ENCODE measurements around the gene LRMDA.

The LRMDA gene

GRCh38 chr10:75449382-75450074 lies 18.1 kb downstream of the LRMDA start:
- DNase-seq (ENCODE audit: low read depth), result no peak

GRCh38 chr10:75450075-75450445 lies 18.6 kb downstream of the LRMDA start:
- DNase-seq (ENCODE audit: low read depth), result no peak

DNA sequence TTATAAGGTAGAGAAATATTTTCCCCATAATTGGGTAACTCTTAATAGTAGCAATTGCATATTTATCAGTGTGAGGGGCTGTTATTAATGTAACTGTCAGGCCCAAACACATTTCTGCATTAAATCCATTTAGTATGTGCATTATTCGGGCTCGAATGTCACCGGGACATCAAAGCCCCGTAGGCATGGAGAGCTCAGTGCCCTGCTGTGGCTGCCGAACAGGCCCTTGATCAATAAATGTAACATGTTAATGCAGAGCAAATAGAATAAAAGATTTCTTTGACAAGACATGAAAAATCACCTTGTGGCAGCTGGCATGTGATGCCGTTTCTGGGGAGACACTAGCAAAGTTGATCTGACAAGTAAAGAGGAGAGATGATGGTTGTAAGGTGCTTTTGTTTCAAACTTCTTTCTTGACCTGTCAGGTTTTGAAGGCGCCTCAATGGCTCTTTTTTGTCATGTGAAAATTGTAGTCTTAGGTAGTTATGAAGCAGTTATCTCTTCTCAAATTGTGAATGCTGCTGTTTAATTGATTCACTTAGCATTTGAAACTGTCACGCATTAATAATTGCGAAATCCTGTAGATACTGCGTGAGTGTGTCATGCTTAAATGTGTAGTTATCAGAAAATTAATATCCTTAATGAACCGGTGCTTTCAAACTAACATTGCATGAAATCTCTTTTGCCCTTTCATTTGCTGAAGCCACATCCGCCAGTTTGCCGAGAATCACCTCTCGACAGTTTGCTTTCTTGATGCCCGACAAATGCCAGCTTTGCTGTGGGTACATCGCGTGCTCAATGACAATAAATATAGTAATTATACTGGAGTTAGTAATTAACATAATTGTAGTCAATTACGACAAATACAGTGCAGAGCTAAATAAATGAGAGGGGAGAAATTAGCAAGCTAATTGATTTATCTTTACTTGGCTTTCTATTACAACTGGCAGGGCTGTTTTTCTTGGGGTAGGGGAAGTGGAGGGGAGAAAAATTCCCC lies 19.5 kb downstream of the LRMDA start:
- DNase-seq (ENCODE audit: low read depth), result no peak

- DNase-seq (ENCODE audit: low read depth), result no peak
These were observed 20.4 kb downstream of the LRMDA start for GRCh38 chr10:75451831-75452230.

DNA sequence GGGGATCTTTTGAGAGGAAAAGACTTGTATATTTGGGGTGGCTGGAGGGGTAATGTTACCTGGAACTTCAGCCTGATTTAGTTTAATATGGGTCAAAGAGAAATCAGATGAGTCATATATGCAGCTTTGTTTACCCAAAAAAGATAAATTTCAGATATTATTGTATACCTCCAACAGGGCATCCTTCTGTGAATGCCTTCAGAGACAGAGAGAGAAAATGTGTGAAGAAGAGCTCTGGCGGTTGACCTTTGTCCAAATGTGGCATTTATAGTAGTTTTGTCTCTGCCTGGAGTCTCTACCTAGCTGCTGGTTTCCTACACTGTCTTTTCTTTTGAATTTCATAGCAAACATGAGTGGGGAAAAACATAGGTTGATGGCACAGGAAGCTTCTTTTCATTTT lies 21.6 kb downstream of the LRMDA start:
- no peak for DNase-seq (ENCODE audit: low read depth)

DNA sequence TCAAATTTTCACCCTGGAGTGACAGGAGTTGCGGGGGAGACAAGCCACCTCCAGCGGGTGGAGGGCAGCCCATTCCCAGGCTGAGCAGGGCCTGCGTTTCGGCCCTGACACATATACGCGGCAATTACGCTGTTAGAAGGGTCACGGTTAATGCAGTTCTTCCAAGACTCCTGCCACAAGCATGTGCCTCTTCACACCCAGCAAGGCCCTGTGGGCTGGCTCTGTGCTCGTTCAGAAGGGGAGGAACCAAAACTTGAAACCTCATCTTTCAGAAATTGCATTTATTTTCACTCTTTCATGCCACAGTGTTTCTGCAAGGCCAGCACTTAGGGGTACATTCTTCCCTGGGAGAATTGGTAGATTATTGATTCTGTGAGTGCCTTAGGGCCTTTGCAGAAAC lies 24.7 kb downstream of the LRMDA start:
- DNase-seq (ENCODE audit: low read depth), result no peak

- DNase-seq (ENCODE audit: low read depth), result no peak
These were observed 28.6 kb downstream of the LRMDA start for GRCh38 chr10:75460059-75460458.

GRCh38 chr10:75461672-75462649 lies 30.5 kb downstream of the LRMDA start:
- no peak for DNase-seq (ENCODE audit: low read depth)

DNA sequence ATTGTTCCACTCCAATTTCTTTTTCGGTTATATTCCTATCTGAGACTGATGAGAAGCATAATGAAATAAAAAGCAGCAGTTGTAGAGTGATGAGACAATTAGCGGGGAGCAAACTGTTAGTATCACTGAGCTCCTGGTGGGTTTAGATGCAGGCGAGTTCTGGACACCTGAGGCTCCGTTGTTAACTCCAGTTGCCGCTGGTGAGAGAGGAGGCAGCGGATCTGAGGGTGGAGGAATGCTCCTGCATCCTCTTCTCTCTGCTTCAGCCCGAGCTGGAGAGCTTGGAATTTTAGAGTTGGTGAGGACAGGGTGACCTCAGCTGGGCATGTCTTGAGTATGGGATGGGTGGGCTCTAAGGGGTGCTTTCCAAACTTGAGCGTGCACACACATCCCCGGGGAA lies 31.4 kb downstream of the LRMDA start:
- DNase-seq (ENCODE audit: low read depth), result no peak

DNA sequence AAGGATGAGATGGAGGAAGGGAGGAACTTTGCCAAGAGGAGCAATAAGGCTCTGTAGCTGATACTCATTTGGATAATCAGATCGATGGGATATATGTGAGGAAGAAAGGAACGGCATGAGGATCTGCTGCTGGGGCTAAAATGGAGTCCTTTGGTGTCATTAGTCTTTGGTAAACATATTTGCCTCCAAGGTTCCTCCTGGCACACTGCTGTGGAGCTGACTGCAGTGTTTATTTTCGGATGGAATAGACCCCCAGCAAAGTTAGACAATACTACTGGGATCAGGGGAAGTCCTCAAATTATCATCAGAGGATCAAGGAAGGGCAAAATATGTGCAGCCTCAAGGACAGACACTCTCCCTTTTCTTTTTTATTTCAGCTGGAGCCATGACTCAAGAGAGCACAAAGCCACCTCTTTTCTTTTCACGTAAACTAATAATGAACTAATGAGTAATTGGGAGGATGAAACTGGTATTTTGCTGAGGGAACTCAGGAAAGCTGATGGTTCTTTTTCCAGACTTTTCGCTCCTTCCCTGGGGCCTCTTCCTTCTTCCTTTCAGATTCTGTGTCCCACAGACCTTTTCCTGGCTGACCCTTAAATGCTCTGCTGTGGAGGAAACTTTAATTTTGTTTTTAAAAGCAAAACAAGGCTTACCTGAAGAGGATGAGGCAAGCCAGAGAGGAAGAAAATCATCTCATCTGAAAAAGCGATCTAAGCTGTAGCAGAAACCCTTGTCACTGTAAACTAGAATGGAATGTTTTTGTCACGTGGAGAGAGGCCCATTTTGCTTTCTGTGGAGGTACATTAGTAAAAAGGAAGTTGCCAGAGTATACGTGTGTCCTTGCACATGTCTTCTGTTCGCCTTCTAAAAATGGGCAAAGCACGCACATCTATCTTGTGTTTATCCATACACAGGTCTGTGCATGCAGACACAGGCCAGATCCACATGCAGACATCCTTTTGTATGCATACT lies 33.3 kb downstream of the LRMDA start:
- no peak for DNase-seq (ENCODE audit: low read depth)

DNA sequence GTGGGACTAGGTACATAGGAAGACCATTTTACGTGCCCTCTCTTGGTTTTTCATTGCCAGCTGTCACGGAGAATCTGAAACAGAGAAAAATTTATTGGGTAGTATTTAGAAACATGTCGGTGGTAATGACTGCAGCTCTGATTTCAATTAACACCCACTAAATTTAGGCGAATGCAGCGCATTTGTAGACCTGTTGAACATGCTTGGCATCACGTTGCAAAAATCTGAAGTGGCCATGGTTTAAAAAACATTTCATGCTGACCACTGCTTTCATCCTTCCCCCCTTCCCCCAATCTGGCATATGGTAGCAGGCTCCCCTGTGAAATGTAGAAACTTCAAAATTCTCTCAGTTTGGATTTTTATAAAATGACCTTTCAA lies 34.0 kb downstream of the LRMDA start:
- no peak for DNase-seq (ENCODE audit: low read depth)

DNA sequence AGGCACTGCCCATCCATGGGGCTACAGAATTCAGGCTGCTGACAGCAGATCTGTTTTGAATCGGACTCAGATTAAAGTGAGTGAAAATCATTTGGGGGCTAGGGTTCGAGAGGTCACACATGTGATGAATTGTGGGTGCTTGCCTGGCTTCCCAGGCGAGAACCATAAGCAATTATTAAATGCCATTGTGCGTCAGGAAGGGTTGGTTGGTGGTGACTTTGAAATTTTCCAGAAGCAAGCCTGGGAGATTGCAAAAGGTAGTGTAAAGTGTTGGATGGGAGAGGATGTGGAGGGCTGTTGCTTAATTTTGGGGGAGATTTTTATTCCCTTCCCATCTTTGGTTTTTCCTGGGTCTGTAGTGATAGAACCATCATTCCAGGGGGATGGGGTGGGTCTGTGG lies 34.6 kb downstream of the LRMDA start:
- no peak for DNase-seq (ENCODE audit: low read depth)

- no peak for DNase-seq (ENCODE audit: low read depth)
These were observed 35.5 kb downstream of the LRMDA start for GRCh38 chr10:75466886-75467285.

DNA sequence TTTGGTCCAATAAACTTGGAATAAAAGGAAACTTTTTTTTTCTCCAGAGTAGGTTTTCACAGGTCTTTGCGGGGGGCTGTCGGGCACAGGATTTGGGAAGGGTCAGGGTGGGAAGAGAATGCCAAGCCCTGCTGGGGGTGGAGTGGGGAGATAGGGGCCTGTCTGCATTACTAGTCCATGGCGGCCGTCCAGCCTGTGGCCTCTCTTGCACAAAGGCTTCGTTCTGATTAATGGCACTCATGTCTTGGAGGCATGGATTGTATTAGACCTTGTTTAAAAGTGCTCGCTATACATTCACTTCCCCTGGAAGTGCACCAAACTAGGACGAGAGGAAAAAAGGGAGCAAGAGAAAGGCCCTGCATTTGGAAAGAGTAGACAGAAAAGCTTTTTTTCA lies 37.2 kb downstream of the LRMDA start:
- DNase-seq (ENCODE audit: low read depth), result no peak

GRCh38 chr10:75469006-75469616 lies 37.7 kb downstream of the LRMDA start:
- no peak for DNase-seq (ENCODE audit: low read depth)

DNA sequence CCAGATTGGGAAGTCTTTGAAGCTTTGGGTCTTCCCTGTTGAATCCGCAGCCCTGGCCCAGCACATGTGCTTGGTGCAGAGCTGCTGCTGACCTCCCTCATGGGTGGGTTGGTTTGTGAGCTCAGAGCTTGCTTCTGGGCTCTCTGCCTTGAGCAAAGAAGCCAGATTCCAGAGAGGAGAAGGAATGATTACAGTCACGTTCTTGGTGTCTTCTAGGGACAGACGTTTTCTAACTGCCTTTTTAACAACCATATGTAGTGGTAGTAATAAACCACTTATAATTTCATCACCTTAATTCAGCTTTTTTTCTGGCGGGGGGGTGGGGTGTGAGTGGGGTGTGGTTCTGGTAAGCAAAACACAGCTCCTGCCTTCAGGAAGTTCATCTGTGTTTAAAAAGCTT lies 39.5 kb downstream of the LRMDA start:
- DNase-seq (ENCODE audit: low read depth), result no peak

DNA sequence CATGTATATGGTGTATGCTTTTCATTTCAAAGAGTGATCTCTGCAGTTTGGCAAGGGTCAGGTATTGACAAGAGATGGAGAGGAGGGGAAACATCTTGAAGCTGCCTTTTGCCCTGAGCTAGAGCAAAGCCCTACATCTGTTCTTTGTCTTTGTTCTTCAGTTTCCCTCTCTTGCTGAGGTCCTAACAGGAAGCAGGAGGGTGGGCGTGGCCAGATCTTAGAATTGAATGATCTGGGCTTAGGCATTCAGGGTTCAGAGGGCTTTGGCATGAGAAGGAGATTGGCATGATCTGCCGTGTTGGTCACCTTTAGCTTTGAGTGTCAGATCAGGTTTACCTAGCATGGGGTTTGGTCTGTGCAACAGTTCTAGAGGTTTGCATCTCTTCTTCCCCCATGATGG lies 41.3 kb downstream of the LRMDA start:
- no peak for DNase-seq (ENCODE audit: low read depth)

DNA sequence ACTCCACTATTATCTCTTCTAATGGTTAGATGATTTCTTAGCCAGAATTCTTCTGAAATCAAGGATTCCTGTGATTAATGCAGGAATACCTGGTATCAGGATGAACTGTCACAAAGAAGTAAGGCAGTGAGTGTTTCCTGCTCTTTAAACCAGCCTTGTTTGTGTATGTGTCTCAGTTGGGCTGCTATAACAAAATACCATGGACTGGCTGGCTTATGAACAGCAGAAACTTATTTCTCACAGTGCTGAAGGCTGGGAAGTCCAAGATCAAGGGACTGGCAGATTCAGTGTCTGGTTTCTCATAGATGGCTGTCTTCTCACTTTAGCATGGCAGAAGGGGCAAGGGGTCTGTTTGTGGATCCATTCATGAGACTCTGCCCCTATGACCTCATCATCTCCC lies 42.7 kb downstream of the LRMDA start:
- no peak for DNase-seq (ENCODE audit: low read depth)

DNA sequence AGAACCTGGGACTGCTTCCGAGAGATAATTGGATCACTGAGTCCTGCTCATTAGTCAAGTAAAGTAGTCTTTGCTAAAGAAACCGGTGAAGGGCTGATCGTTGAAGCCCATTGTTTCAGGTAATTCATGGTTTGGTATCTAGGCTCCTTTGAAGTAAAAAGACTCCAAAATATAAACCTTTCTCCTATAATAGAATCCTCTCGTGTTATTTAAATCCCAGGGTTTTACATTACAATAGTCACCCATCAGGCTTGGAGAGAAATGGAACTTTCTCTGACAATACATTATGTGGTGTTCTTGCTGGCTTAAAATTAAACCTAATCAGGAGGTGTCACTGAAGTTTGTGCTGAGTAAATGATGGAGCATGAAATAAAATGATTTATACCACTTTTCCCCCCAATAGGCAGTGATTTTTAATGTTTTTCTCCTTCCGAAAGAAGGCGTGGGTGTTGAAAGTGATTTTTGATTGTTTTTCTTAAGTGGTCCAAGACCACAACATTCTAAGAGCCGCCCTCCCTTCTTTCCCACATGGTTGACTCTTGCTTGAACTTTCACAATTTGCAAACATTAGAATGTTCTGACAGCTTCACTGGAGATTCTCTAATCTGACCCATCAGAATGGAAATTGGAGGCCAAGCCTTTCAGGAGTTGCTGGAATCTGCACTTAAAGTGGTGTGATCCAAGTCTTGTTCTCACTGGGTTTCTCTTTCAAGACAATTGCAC lies 44.2 kb downstream of the LRMDA start:
- DNase-seq (ENCODE audit: low read depth), result no peak

- no peak for DNase-seq (ENCODE audit: low read depth)
These were observed 45.1 kb downstream of the LRMDA start for GRCh38 chr10:75476569-75476968.
